Activated CD8-positive, alpha-beta memory T cell treated with anti-CD3 and anti-CD28 coated beads, Interleukin-2, amount 50 U/mL, for 1 hour (primary cell): ENCODE measurements around the gene SELENOV.

Source experiments
- DNase-seq: peaks from one replicate; pipeline ENCODE4 v3.0.0-alpha.2; 2020; ENCODE audit errors: extremely low read depth

The SELENOV gene

GRCh38 chr19:39492788-39493187 is 22.2 kb upstream of the SELENOV start:
- no peak for DNase-seq

- DNase-seq = no peak
Observed at GRCh38 chr19:39494661-39495060, 20.3 kb upstream of the SELENOV start.

GRCh38 chr19:39496063-39496462 is 18.9 kb upstream of the SELENOV start:
- no peak for DNase-seq

GRCh38 chr19:39497701-39497995 is 17.3 kb upstream of the SELENOV start:
- no peak for DNase-seq

GRCh38 chr19:39497996-39498797 is 16.7 kb upstream of the SELENOV start:
- no peak for DNase-seq

GRCh38 chr19:39498798-39499642 is 15.9 kb upstream of the SELENOV start, which contains the start of gene DLL3:
Gene DLL3 (plus strand): TSS chr19:39498947. CDS start chr19:39498975, 28 bp downstream.
- no peak for DNase-seq

GRCh38 chr19:39499932-39500331 is 15.0 kb upstream of the SELENOV start:
- no peak for DNase-seq

GRCh38 chr19:39500543-39500942 is 14.4 kb upstream of the SELENOV start:
- no peak for DNase-seq

- DNase-seq = no peak
Observed at GRCh38 chr19:39501340-39501739, 13.6 kb upstream of the SELENOV start.

GRCh38 chr19:39502640-39503417 is 12.1 kb upstream of the SELENOV start:
- DNase-seq = peak; percentile 13

GRCh38 chr19:39506598-39506943 is 8.4 kb upstream of the SELENOV start:
- no peak for DNase-seq

GRCh38 chr19:39506944-39507714 is 7.8 kb upstream of the SELENOV start:
- DNase-seq = no peak

GRCh38 chr19:39507715-39508364 is 7.1 kb upstream of the SELENOV start:
- DNase-seq = no peak

- no peak for DNase-seq
Observed at GRCh38 chr19:39508629-39509028, 6.3 kb upstream of the SELENOV start.

- DNase-seq = no peak
Observed at GRCh38 chr19:39509233-39509632, 5.7 kb upstream of the SELENOV start.

- DNase-seq = no peak
Observed at GRCh38 chr19:39512988-39513387, 2.0 kb upstream of the SELENOV start.

- DNase-seq = no peak
Observed at GRCh38 chr19:39515551-39516191, 732 bp downstream of the SELENOV start.

GRCh38 chr19:39516270-39516669 is 1.3 kb downstream of the SELENOV start:
- DNase-seq = no peak

GRCh38 chr19:39517432-39517831 is 2.5 kb downstream of the SELENOV start:
- no peak for DNase-seq

- no peak for DNase-seq
Observed at GRCh38 chr19:39518458-39518857, 3.5 kb downstream of the SELENOV start.

- DNase-seq = no peak
Observed at GRCh38 chr19:39518975-39519374, 4.0 kb downstream of the SELENOV start.
